Upper lobe of left lung (tissue), 4 donors: ENCODE measurements around the gene CDC25A.

Source experiments
- EP300 ChIP-seq, 4 donors: sonication (generic); formaldehyde crosslinking; IDR thresholded peaks; one replicate each; pipeline ENCODE4 v1.5.1; 2017; ENCODE audit warnings: antibody characterized with exemption in 4 of 4, control low read depth in 2 of 4
- POLR2A ChIP-seq, 4 donors: fragments of 450-650 bp; IDR thresholded peaks; one replicate each; pipeline ENCODE4 v1.5.1; 2016 to 2017; ENCODE audit warnings: antibody characterized with exemption in 4 of 4, mild to moderate bottlenecking in 2 of 4
- TF ChIP-seq, protein P1 (sequence below), 6 experiments: fragments of 450-650 bp in 4 of 6; fragments of 200-600 bp in 2 of 6; sonication (generic) in 2 of 6; IDR thresholded peaks; one replicate each; pipeline ENCODE4 v1.5.1; 2016 to 2019; ENCODE audit warnings: antibody characterized with exemption in 6 of 6

DNA sequence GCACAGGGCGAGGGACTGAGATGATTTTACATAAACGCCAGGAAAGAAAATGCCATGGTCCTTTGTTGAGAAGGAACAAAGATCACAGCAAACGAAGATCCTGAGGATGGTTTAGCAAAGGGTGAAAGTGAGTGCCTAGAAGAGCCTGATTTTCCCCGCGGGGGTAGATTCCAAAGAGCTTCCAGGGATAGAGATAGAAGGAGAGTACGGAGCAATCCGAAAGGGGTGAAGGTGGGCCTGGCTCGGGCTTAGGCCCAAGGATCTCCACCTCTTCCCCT is 977 bp downstream of the CDC25A start:
- TF ChIP-seq POLR2A (IDR thresholded peaks at IDR 0.05) (no peak), EP300 (IDR thresholded peaks at IDR 0.05) (no peak)
- TF ChIP-seq, protein P1, sequence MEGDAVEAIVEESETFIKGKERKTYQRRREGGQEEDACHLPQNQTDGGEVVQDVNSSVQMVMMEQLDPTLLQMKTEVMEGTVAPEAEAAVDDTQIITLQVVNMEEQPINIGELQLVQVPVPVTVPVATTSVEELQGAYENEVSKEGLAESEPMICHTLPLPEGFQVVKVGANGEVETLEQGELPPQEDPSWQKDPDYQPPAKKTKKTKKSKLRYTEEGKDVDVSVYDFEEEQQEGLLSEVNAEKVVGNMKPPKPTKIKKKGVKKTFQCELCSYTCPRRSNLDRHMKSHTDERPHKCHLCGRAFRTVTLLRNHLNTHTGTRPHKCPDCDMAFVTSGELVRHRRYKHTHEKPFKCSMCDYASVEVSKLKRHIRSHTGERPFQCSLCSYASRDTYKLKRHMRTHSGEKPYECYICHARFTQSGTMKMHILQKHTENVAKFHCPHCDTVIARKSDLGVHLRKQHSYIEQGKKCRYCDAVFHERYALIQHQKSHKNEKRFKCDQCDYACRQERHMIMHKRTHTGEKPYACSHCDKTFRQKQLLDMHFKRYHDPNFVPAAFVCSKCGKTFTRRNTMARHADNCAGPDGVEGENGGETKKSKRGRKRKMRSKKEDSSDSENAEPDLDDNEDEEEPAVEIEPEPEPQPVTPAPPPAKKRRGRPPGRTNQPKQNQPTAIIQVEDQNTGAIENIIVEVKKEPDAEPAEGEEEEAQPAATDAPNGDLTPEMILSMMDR (IDR thresholded peaks at IDR 0.05) = no peak
